Measurements from ENCODE around the gene HS3ST3B1. TPM values are rescaled to one million over a fixed set of nuclear protein-coding genes. Genes with fewer than 3 reads are reported as not detected.

The HS3ST3B1 gene
- total RNA-seq, 1 experiment from 2014 or later: 0.33 TPM

DNA sequence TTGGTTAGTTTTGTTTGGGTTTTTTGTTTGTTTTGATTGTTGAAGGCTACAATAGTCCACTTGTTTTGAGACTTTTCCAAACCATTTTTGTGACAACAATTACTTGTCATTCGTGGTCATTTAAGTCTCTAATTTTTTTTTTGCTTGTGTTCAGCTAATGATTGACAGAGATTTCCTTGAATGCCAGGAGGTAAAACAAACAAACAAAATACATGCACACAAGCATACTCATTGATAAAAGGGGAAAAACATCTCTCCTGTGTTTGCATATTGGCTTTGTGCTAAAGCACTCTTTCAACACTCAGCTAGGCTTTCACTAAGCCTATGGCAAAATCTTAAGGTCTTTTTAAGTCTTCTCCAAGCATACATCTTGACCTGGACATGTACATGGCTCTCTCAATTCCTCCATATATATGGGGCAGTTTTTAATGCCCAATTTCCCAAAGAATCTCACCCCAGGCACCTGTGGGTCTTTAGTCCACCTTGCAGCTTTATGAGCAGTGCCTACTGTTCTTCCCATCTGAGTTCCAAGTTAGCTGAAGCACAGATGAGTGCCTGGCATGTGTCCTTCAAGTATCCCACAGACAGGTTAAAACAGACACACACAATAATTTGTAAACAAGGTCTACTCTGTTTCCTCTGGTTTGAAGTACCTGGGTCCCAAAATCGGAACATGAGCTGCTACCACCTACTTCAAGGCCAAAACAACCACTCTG is 24.2 kb upstream of the HS3ST3B1 start:
- Histone ChIP-seq H3K9me2 (replicated peaks; ENCODE audit: low read length) (no peaks in the 10 kb centered on the region), H3K79me2 (ENCODE audit: low read length) (no peaks in the 10 kb centered on the region), H4K20me1 (ENCODE audit: low read length) (no peaks in the 10 kb centered on the region), H3F3A (ENCODE audit: low read length, unreplicated experiment) (no peaks in the 10 kb centered on the region), H3K27ac (ENCODE audit: low read length) (no peak overlapping the region), H3K27me3 (ENCODE audit: low read length) (peaks cover 56% of the 10 kb centered on the region), H3K9ac (ENCODE audit: low read length) (no peak overlapping the region), H3K9me3 (ENCODE audit: low read length) (no peaks in the 10 kb centered on the region), H2AFZ (ENCODE audit: low read length) (no peak overlapping the region), H3K4me1 (ENCODE audit: insufficient read depth, low read length) (no peaks in the 10 kb centered on the region), H3K4me3 (ENCODE audit: low read length) (no peak overlapping the region), H3K36me3 (ENCODE audit: low read depth, low read length) (no peaks in the 10 kb centered on the region), H3K4me2 (ENCODE audit: low read length) (no peak overlapping the region)
- intact Hi-C loops (cut with micrococcal nuclease): no loop called here
- POLR2A ChIA-PET (ENCODE audit: unreplicated experiment): no interaction called here
- TF ChIP-seq, protein P1, sequence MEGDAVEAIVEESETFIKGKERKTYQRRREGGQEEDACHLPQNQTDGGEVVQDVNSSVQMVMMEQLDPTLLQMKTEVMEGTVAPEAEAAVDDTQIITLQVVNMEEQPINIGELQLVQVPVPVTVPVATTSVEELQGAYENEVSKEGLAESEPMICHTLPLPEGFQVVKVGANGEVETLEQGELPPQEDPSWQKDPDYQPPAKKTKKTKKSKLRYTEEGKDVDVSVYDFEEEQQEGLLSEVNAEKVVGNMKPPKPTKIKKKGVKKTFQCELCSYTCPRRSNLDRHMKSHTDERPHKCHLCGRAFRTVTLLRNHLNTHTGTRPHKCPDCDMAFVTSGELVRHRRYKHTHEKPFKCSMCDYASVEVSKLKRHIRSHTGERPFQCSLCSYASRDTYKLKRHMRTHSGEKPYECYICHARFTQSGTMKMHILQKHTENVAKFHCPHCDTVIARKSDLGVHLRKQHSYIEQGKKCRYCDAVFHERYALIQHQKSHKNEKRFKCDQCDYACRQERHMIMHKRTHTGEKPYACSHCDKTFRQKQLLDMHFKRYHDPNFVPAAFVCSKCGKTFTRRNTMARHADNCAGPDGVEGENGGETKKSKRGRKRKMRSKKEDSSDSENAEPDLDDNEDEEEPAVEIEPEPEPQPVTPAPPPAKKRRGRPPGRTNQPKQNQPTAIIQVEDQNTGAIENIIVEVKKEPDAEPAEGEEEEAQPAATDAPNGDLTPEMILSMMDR (conservative IDR thresholded peaks at IDR 0.05; ENCODE audit: low read depth, low read length): no peak
- no peak for TF ChIP-seq EZH2 (IDR thresholded peaks at IDR 0.05; ENCODE audit: low read length, unreplicated experiment)
- TF ChIP-seq EZH2phosphoT487 (IDR thresholded peaks at IDR 0.05; ENCODE audit: borderline replicate concordance, low read length): no peak
- CTCF ChIA-PET: no interaction called here
- ATAC-seq: no peak
- DNase-seq: no peak
- BruUV-seq (replicated peaks): no TSS peak

DNA sequence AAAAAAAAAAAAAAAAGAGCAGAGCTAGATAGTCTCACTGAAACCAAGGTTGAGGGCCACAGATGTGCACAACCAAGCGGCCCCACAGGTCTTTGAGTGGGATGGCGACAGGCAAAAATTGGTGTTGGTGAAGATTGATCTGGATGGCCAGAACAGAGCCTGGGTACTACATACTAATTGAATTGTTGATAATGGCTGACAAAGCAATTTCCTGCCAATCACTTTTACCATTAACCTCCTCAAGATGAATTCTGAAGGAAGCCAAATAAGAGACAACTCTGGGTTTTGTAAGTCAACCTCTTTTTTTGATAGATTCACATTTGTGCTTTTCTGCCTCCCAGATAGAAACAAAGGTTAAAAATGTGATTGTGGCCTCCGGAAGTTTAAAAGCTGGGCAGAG is 19.4 kb upstream of the HS3ST3B1 start:
- Histone ChIP-seq H3K4me3 (ENCODE audit: low read length) (no peak overlapping the region), H3K4me1 (ENCODE audit: insufficient read depth, low read length) (no peaks in the 10 kb centered on the region), H3K36me3 (ENCODE audit: low read depth, low read length) (no peaks in the 10 kb centered on the region), H2AFZ (ENCODE audit: low read length) (no peak overlapping the region), H3K9me2 (replicated peaks; ENCODE audit: low read length) (no peaks in the 10 kb centered on the region), H4K20me1 (ENCODE audit: low read length) (no peaks in the 10 kb centered on the region), H3K79me2 (ENCODE audit: low read length) (no peaks in the 10 kb centered on the region), H3K27ac (ENCODE audit: low read length) (no peak overlapping the region), H3K9me3 (ENCODE audit: low read length) (no peaks in the 10 kb centered on the region), H3K9ac (ENCODE audit: low read length) (no peak overlapping the region), H3K4me2 (ENCODE audit: low read length) (no peak overlapping the region), H3F3A (ENCODE audit: low read length, unreplicated experiment) (no peaks in the 10 kb centered on the region), H3K27me3 (ENCODE audit: low read length) (peaks cover 92% of the 10 kb centered on the region)
- DNase-seq (no peak), ATAC-seq (no peak)
- intact Hi-C loops (cut with micrococcal nuclease): no loop called here
- TF ChIP-seq EZH2 (IDR thresholded peaks at IDR 0.05; ENCODE audit: low read length, unreplicated experiment) (no peak), EZH2phosphoT487 (IDR thresholded peaks at IDR 0.05; ENCODE audit: borderline replicate concordance, low read length) (no peak)
- TF ChIP-seq, protein P1 (conservative IDR thresholded peaks at IDR 0.05; ENCODE audit: low read depth, low read length): no peak
- POLR2A ChIA-PET (ENCODE audit: unreplicated experiment): no interaction called here
- no TSS peak for BruUV-seq (replicated peaks)
- CTCF ChIA-PET: no interaction called here

- H3K9ac ChIP-seq (ENCODE audit: low read length): no peak overlapping the region
- H3K9me2 ChIP-seq (replicated peaks; ENCODE audit: low read length): no peaks in the 10 kb centered on the region
- no peaks in the 10 kb centered on the region for H3K4me1 ChIP-seq (ENCODE audit: insufficient read depth, low read length)
- TF ChIP-seq EZH2phosphoT487 (IDR thresholded peaks at IDR 0.05; ENCODE audit: borderline replicate concordance, low read length): no peak
- no peak for TF ChIP-seq EZH2 (IDR thresholded peaks at IDR 0.05; ENCODE audit: low read length, unreplicated experiment)
- TF ChIP-seq, protein P1 (conservative IDR thresholded peaks at IDR 0.05; ENCODE audit: low read depth, low read length): no peak
- ATAC-seq: no peak
- no TSS peak for BruUV-seq (replicated peaks)
- no peak overlapping the region for H2AFZ ChIP-seq (ENCODE audit: low read length)
- ChIA-PET POLR2A (ENCODE audit: unreplicated experiment) (no interaction called here), CTCF (no interaction called here)
- no peak for DNase-seq
- H3K36me3 ChIP-seq (ENCODE audit: low read depth, low read length): no peaks in the 10 kb centered on the region
- H3K4me2 ChIP-seq (ENCODE audit: low read length): no peak overlapping the region
- H3F3A ChIP-seq (ENCODE audit: low read length, unreplicated experiment): no peaks in the 10 kb centered on the region
- no peak overlapping the region for H3K27ac ChIP-seq (ENCODE audit: low read length)
- no peaks in the 10 kb centered on the region for H4K20me1 ChIP-seq (ENCODE audit: low read length)
- H3K27me3 ChIP-seq (ENCODE audit: low read length): peaks cover 80% of the 10 kb centered on the region
- no peaks in the 10 kb centered on the region for H3K9me3 ChIP-seq (ENCODE audit: low read length)
- H3K4me3 ChIP-seq (ENCODE audit: low read length): no peak overlapping the region
- H3K79me2 ChIP-seq (ENCODE audit: low read length): no peaks in the 10 kb centered on the region
- intact Hi-C loops (cut with micrococcal nuclease): no loop called here
These were observed 18.2 kb upstream of the HS3ST3B1 start for GRCh38 chr17:14282726-14283125.
